Hepatocyte (in vitro differentiated cells): Measurements from ENCODE around the gene RGP1. TPM values are rescaled to one million over a fixed set of nuclear protein-coding genes. Genes with fewer than 3 reads are reported as not detected.

Experiments
- DNase-seq: peaks from one replicate; pipeline ENCODE4 v3.0.0-alpha.2; 2016; ENCODE audit warnings: low spot score
- H2AFZ ChIP-seq: fragments of 200-600 bp; sonication (generic); 2 replicates; pipeline ENCODE4 v1.6.0; 2016; ENCODE audit warnings: antibody characterized with exemption, mild to moderate bottlenecking
- H3K27ac ChIP-seq: fragments of 200-600 bp; sonication (generic); 2 replicates; pipeline ENCODE4 v1.5.1; 2016; ENCODE audit warnings: mild to moderate bottlenecking
- H3K27me3 ChIP-seq: fragments of 200-600 bp; sonication (generic); 2 replicates; pipeline ENCODE4 v1.6.1; 2016
- H3K36me3 ChIP-seq: fragments of 200-600 bp; sonication (generic); replicated peaks from 2 replicates; pipeline ENCODE4 v1.5.1; 2016; ENCODE audit warnings: low read depth; ENCODE audit not compliant: insufficient read depth
- H3K4me1 ChIP-seq: fragments of 200-600 bp; sonication (generic); 2 replicates; pipeline ENCODE4 v1.5.1; 2016; ENCODE audit warnings: mild to moderate bottlenecking, moderate library complexity; ENCODE audit not compliant: insufficient read depth
- H3K4me2 ChIP-seq: fragments of 200-600 bp; sonication (generic); 2 replicates; pipeline ENCODE4 v1.6.0; 2016
- H3K4me3 ChIP-seq: fragments of 200-600 bp; sonication (generic); 2 replicates; pipeline ENCODE4 v1.5.1; 2016; ENCODE audit warnings: mild to moderate bottlenecking
- H3K79me2 ChIP-seq: fragments of 200-600 bp; sonication (generic); 2 replicates; pipeline ENCODE4 v1.6.0; 2017; ENCODE audit warnings: mild to moderate bottlenecking
- H3K9me2 ChIP-seq: fragments of 200-600 bp; sonication (generic); replicated peaks from 2 replicates; pipeline ENCODE4 v1.6.0; 2017; ENCODE audit warnings: mild to moderate bottlenecking; ENCODE audit not compliant: insufficient read depth
- H3K9me3 ChIP-seq: fragments of 200-600 bp; sonication (generic); 2 replicates; pipeline ENCODE4 v1.5.1; 2016; ENCODE audit warnings: low read depth, mild to moderate bottlenecking
- H4K20me1 ChIP-seq: fragments of 200-600 bp; sonication (generic); 2 replicates; pipeline ENCODE4 v1.6.0; 2016; ENCODE audit warnings: mild to moderate bottlenecking; ENCODE audit not compliant: insufficient read depth, poor library complexity, severe bottlenecking
- CTCF ChIP-seq: fragments of 200-600 bp; sonication (generic); IDR thresholded peaks from 2 replicates; pipeline ENCODE4 v1.5.1; 2016; ENCODE audit warnings: antibody characterized with exemption, mild to moderate bottlenecking; ENCODE audit not compliant: poor library complexity
- EZH2 ChIP-seq: fragments of 200-600 bp; sonication (generic); IDR thresholded peaks from 2 replicates; pipeline ENCODE4 v1.6.1; 2016; ENCODE audit warnings: antibody characterized with exemption, mild to moderate bottlenecking, borderline replicate concordance
- EZH2phosphoT487 ChIP-seq: fragments of 200-600 bp; sonication (generic); IDR thresholded peaks from one replicate; pipeline ENCODE4 v1.6.1; 2018; ENCODE audit warnings: antibody characterized with exemption, mild to moderate bottlenecking, low read depth, moderate library complexity; ENCODE audit not compliant: unreplicated experiment, severe bottlenecking
- WGBS: methylation state at CpG from one replicate; pipeline ENCODE4 v1.1.6; 2016; ENCODE audit warnings: low lambda C conversion rate; ENCODE audit errors: missing lambda C conversion rate; 5-methylcytosine and 5-hydroxymethylcytosine counted together
- polyA plus RNA-seq: library from polyadenylated mRNA; unstranded; fragments of >200 nt; fragmentation: Nextera tagmentation; extraction: Ambion mirVana; gene quantifications from 2 replicates; pipeline ENCODE4 v1.2.1, GENCODE V29; 2016
- total RNA-seq: library from RNA; depleted of rRNA; stranded (reverse); fragments of >200 nt; gene quantifications from 2 replicates; pipeline ENCODE4 v1.2.3, GENCODE V29; 2014

Gene RGP1
- total and polyA plus RNA-seq, 2 experiments from 2014 or later, result 11.4 to 19.3 TPM

DNA sequence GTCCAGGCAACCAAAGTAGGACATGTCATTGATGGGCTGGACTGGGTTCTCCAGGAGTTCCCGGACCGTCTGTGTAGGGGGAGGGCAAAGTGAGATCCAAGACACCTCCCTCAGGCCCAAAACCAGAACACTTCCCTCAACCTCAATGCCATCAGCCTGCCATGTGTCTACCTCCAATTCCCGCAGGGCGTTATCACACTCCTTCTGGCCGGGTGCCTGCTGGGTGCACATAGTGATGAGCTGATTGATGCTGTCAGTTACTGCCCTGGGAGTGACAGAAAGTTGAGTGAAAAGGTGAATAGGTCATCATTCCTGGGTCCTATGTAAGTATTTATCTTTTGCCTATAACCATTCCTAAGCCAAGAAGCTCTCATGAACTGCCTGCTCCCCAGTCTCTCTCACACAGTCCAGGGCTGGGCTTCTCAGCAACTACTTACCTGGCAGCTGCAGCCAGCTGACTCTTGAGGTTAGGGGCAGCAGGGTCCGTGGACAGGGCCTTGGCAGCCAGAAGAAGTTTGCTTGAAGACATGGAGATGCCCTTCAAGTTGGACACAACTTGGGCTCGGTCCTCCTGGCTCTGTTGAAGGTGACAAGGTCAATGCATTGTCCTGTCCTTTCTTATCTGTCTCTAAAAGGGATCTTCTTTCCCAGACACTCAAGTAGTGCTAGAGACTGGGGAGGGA is 38.1 kb upstream of the RGP1 start:
- Histone ChIP-seq H3K9me2 (no peaks in the 10 kb centered on the region), H4K20me1 (no peaks in the 10 kb centered on the region), H3K79me2 (no peaks in the 10 kb centered on the region), H3K4me1 (no peaks in the 10 kb centered on the region), H3K4me3 (no peak overlapping the region), H3K36me3 (peaks cover 7% of the 10 kb centered on the region), H3K9me3 (no peaks in the 10 kb centered on the region), H2AFZ (no peak overlapping the region), H3K27ac (no peak overlapping the region), H3K4me2 (no peak overlapping the region), H3K27me3 (no peaks in the 10 kb centered on the region)
- 95% methylated on average over 7 of the region's 7 CpGs for WGBS
- TF ChIP-seq EZH2 (no peak), CTCF (no peak), EZH2phosphoT487 (no peak)
- no peak for DNase-seq

GRCh38 chr9:35711501-35712428 is 37.3 kb upstream of the RGP1 start:
- no peaks in the 10 kb centered on the region for H4K20me1 ChIP-seq
- H3K9me2 ChIP-seq, result no peaks in the 10 kb centered on the region
- WGBS, result 88% methylated on average over 21 of the region's 21 CpGs
- no peaks in the 10 kb centered on the region for H3K79me2 ChIP-seq
- peaks cover 7% of the 10 kb centered on the region for H3K36me3 ChIP-seq
- no peaks in the 10 kb centered on the region for H3K9me3 ChIP-seq
- TF ChIP-seq EZH2phosphoT487, result no peak
- TF ChIP-seq CTCF, result no peak
- TF ChIP-seq EZH2, result no peak
- H3K4me3 ChIP-seq, result no peak overlapping the region
- H3K27me3 ChIP-seq, result no peaks in the 10 kb centered on the region
- no peaks in the 10 kb centered on the region for H3K4me1 ChIP-seq
- H3K27ac ChIP-seq, result no peak overlapping the region
- no peak overlapping the region for H3K4me2 ChIP-seq
- no peak for DNase-seq
- H2AFZ ChIP-seq, result no peak overlapping the region

GRCh38 chr9:35712762-35713400 is 36.2 kb upstream of the RGP1 start:
- TF ChIP-seq EZH2phosphoT487 (no peak), CTCF (no peak)
- H3K4me1 ChIP-seq, result no peaks in the 10 kb centered on the region
- H3K9me3 ChIP-seq, result no peaks in the 10 kb centered on the region
- no peaks in the 10 kb centered on the region for H4K20me1 ChIP-seq
- no peak overlapping the region for H3K4me3 ChIP-seq
- no peak overlapping the region for H2AFZ ChIP-seq
- no peaks in the 10 kb centered on the region for H3K9me2 ChIP-seq
- WGBS, result 94% methylated on average over 11 of the region's 11 CpGs
- no peaks in the 10 kb centered on the region for H3K79me2 ChIP-seq
- H3K36me3 ChIP-seq, result peaks cover 7% of the 10 kb centered on the region
- H3K4me2 ChIP-seq, result no peak overlapping the region
- no peak for DNase-seq
- H3K27ac ChIP-seq, result no peak overlapping the region
- no peaks in the 10 kb centered on the region for H3K27me3 ChIP-seq
